ENCODE measurements around the gene MUS81. TPM values are rescaled to one million over a fixed set of nuclear protein-coding genes. Genes with fewer than 3 reads are reported as not detected.

The MUS81 gene
- total RNA-seq, 1 donor from 2014 or later: 83.1 TPM

GRCh38 chr11:65911682-65912568 lies 51.7 kb downstream of the MUS81 start:
- CTCF ChIA-PET: no interaction called here
- ATAC-seq (ENCODE audit: low read depth) (no peak), DNase-seq (no peak)
- H3K9me3 Mint-ChIP-seq: no peaks in the 10 kb centered on the region
- H3K4me3 Mint-ChIP-seq: no peak overlapping the region
- H3K27me3 Mint-ChIP-seq: peaks cover 17% of the 10 kb centered on the region
- TF ChIP-seq CTCF (IDR thresholded peaks at IDR 0.05): no peak
- POLR2A ChIA-PET: interaction anchor here (0.7 kb wide), 2 partner anchors 12 to 50 kb away, joined by 3 to 8 read pairs; no protein-coding TSS in a partner anchor
- intact Hi-C loops (cut with micrococcal nuclease): no loop called here
- no peak overlapping the region for H3K27ac Mint-ChIP-seq
- peaks cover 2% of the 10 kb centered on the region for H3K36me3 Mint-ChIP-seq (ENCODE audit: low read depth)
- H3K4me1 Mint-ChIP-seq: peaks cover 34% of the 10 kb centered on the region

- Mint-ChIP-seq H3K27ac (no peak overlapping the region), H3K9me3 (no peaks in the 10 kb centered on the region), H3K27me3 (peaks cover 15% of the 10 kb centered on the region), H3K4me1 (peaks cover 43% of the 10 kb centered on the region), H3K4me3 (no peak overlapping the region), H3K36me3 (ENCODE audit: low read depth) (peaks cover 5% of the 10 kb centered on the region)
- DNase-seq (no peak), ATAC-seq (ENCODE audit: low read depth) (no peak)
- intact Hi-C loops (cut with micrococcal nuclease): no loop called here
- ChIA-PET POLR2A (interaction anchor here (0.7 kb wide), 1 partner anchor 49 kb away, joined by 3 read pairs; no protein-coding TSS in a partner anchor), CTCF (no interaction called here)
- TF ChIP-seq CTCF (IDR thresholded peaks at IDR 0.05): no peak
These were observed 52.6 kb downstream of the MUS81 start for GRCh38 chr11:65912845-65913244.

DNA sequence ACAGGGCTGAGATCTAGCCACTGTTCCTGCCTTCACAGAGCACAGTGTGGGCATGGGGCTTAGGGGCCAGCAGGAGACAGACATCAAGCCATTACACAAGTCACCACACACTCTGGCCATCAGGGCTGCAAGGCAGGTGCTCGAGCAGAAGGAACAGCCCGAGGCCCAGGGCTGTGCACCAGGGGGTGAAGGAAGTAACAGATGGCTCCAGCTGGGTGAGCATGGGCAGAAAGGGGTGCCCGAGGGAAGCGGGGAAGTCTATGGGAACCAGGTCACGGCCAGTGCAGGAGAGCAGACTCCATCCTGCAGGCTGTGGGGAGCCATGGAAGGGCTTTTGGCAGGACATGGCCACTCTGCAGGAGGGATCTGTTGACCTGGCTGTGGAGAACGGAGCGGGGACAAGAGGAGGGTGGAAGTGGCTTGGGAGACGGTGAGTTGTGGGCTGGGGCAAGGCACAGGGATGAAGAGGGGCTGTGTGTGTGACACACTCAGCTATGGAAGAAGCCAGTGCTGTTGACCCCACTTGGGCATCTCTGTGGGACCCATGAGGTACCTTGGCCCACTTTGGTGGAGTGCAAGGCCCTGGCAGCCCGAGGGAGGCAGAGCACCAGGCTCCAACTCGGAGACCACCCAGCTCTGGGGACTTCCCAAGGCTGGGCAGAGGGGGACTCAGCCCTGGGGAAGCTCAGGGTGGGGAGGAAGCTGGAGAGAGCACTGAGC lies 55.0 kb downstream of the MUS81 start:
- H3K27me3 Mint-ChIP-seq: peaks cover 5% of the 10 kb centered on the region
- ATAC-seq (ENCODE audit: low read depth): no peak
- intact Hi-C loops (cut with micrococcal nuclease): no loop called here
- no peak for DNase-seq
- peaks cover 9% of the 10 kb centered on the region for H3K36me3 Mint-ChIP-seq (ENCODE audit: low read depth)
- no peaks in the 10 kb centered on the region for H3K9me3 Mint-ChIP-seq
- peak overlapping the region; percentile 28 for H3K27ac Mint-ChIP-seq
- H3K4me3 Mint-ChIP-seq: peak overlapping the region; percentile 2
- H3K4me1 Mint-ChIP-seq: peaks cover 50% of the 10 kb centered on the region
- ChIA-PET CTCF (interaction anchor here (0.8 to 1.6 kb wide), 2 partner anchors 27 to 73 kb away, joined by 3 to 6 read pairs; partner anchors contain the start of gene FIBP), POLR2A (interaction anchor here (0.5 to 2.3 kb wide), 7 partner anchors 21 to 1048 kb away, joined by 3 to 18 read pairs (median 6); partner anchors contain the start of genes CCDC85B and FIBP)
- TF ChIP-seq CTCF (IDR thresholded peaks at IDR 0.05): no peak

DNA sequence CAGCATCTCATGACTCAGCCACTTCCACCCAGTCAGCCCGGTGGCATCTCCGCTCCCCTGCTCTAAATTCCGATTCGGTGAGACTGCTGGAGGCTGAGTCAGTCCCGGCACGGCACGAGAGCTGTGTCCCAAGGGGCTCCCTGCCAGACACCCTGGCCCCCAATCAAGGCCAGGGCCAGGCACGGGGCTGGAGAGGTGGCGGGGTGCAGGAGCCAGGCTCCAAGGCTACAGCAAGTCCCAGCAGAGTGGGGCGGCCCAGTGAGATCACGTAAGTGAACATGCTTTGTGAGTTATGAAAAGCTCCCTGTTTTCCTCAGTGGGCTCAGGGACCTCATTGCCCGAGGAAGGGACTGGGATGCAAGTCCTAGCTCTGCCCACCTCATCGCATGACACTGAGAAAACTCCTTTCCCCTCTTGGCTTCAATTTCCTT lies 55.6 kb downstream of the MUS81 start:
- DNase-seq (no peak), ATAC-seq (ENCODE audit: low read depth) (no peak)
- Mint-ChIP-seq H3K36me3 (ENCODE audit: low read depth) (peaks cover 9% of the 10 kb centered on the region), H3K27me3 (peaks cover 3% of the 10 kb centered on the region), H3K4me1 (peaks cover 55% of the 10 kb centered on the region), H3K27ac (no peak overlapping the region), H3K4me3 (no peak overlapping the region), H3K9me3 (no peaks in the 10 kb centered on the region)
- ChIA-PET POLR2A (interaction anchor here (0.5 to 2.3 kb wide), 6 partner anchors 22 to 1047 kb away, joined by 3 to 18 read pairs (median 5); partner anchors contain the start of genes CCDC85B and FIBP), CTCF (interaction anchor here (1.6 kb wide), 1 partner anchor 27 kb away, joined by 6 read pairs; the partner anchor contains the start of gene FIBP)
- intact Hi-C loops (cut with micrococcal nuclease): no loop called here
- TF ChIP-seq CTCF (IDR thresholded peaks at IDR 0.05): no peak

Other genes with a start within 250 kb of the MUS81 start
- 72.1 and 89.6 TPM in 2 replicates for gene MAP3K11, start 246.2 kb upstream of the MUS81 start, total RNA-seq
- gene PCNX3, start 244.7 kb upstream of the MUS81 start, total RNA-seq: 45.3 and 51.4 TPM in 2 replicates
- gene SIPA1, start 222.3 kb upstream of the MUS81 start, total RNA-seq: 236 and 252 TPM in 2 replicates
- 110 and 119 TPM in 2 replicates for gene RELA, start 197.5 kb upstream of the MUS81 start, total RNA-seq
- 108 and 120 TPM in 2 replicates for gene KAT5, start 148.2 kb upstream of the MUS81 start, total RNA-seq
- 85.3 and 91.4 TPM in 2 replicates for gene RNASEH2C, start 139.6 kb upstream of the MUS81 start, total RNA-seq
- 17.4 and 20.9 TPM in 2 replicates for gene AP5B1, start 79.5 kb upstream of the MUS81 start, total RNA-seq
- 0.09 and 0.29 TPM in 2 replicates for gene OVOL1, start 73.4 kb upstream of the MUS81 start, total RNA-seq
- gene SNX32, start 26.5 kb upstream of the MUS81 start, total RNA-seq: 0.37 and 1.0 TPM in 2 replicates
- gene CFL1, start 2.3 kb upstream of the MUS81 start, total RNA-seq: 1,079 and 1,089 TPM in 2 replicates
- gene EFEMP2, start 12.4 kb downstream of the MUS81 start, total RNA-seq: 3.8 and 6.3 TPM in 2 replicates
- gene CTSW, start 19.4 kb downstream of the MUS81 start, total RNA-seq: 0.59 and 0.93 TPM in 2 replicates
- gene FIBP, start 28.0 kb downstream of the MUS81 start, total RNA-seq: 74.5 and 76.5 TPM in 2 replicates
- gene CCDC85B, start 30.2 kb downstream of the MUS81 start, total RNA-seq: 21.6 and 23.4 TPM in 2 replicates
- gene FOSL1, start 40.0 kb downstream of the MUS81 start, total RNA-seq: 1.0 and 1.4 TPM in 2 replicates
- 28.9 and 31.7 TPM in 2 replicates for gene C11orf68, start 58.6 kb downstream of the MUS81 start, total RNA-seq
- gene DRAP1, start 59.0 kb downstream of the MUS81 start, total RNA-seq: 64.7 and 75.8 TPM in 2 replicates
- not detected in 2 replicates for gene TSGA10IP, start 85.0 kb downstream of the MUS81 start, total RNA-seq
- gene SART1, start 101.3 kb downstream of the MUS81 start, total RNA-seq: 86.6 and 92.3 TPM in 2 replicates
- 50.7 and 58.9 TPM in 2 replicates for gene EIF1AD, start 141.7 kb downstream of the MUS81 start, total RNA-seq
- 220 and 228 TPM in 2 replicates for gene BANF1, start 142.1 kb downstream of the MUS81 start, total RNA-seq
- not detected in 2 replicates for gene CST6, start 151.6 kb downstream of the MUS81 start, total RNA-seq
- not detected in 2 replicates for gene CATSPER1, start 166.0 kb downstream of the MUS81 start, total RNA-seq
- gene GAL3ST3, start 188.7 kb downstream of the MUS81 start, total RNA-seq: not detected in 2 replicates
- 198 and 219 TPM in 2 replicates for gene SF3B2, start 191.9 kb downstream of the MUS81 start, total RNA-seq
- 118 and 121 TPM in 2 replicates for gene PACS1, start 209.8 kb downstream of the MUS81 start, total RNA-seq

Data from activated B cell treated with CpG ODN at 0.5 μM for 24 hours (primary cell).